Neural progenitor cell (in vitro differentiated cells): ENCODE data around the gene LIN9.

Experiments
- EZH2 ChIP-seq: fragments of 200-600 bp; sonication (generic); IDR thresholded peaks from 2 replicates; pipeline ENCODE4 v1.6.1; 2017; ENCODE audit warnings: antibody characterized with exemption, mild to moderate bottlenecking, moderate library complexity
- EZH2phosphoT487 ChIP-seq: fragments of 200-600 bp; sonication (generic); IDR thresholded peaks from 2 replicates; pipeline ENCODE4 v1.6.1; 2017; ENCODE audit warnings: antibody characterized with exemption
- TF ChIP-seq, protein P1 (sequence below): fragments of 200-600 bp; sonication (generic); IDR thresholded peaks from 2 replicates; pipeline ENCODE4 v1.5.1; 2017; ENCODE audit warnings: antibody characterized with exemption, mild to moderate bottlenecking

DNA sequence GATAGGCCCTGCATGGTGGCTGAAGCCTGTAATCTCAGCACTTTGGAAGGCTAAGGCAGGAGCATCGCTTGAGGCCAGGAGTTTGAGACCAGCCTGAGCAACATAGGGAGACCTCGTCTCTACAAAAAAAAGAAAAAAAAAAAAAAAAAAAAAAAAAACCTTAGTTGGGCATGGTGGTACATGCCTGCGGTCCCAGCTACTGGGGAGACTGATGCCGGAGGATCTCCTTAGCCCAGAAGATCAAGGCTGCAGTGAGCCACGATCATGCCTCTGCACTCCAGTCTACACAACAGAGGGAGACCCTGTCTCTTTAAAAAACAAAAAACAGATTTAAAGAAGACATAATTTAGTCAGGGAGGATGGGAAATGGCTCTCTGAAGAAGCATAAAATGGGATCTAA, 3.8 kb downstream of the LIN9 start:
- TF ChIP-seq, protein P1, sequence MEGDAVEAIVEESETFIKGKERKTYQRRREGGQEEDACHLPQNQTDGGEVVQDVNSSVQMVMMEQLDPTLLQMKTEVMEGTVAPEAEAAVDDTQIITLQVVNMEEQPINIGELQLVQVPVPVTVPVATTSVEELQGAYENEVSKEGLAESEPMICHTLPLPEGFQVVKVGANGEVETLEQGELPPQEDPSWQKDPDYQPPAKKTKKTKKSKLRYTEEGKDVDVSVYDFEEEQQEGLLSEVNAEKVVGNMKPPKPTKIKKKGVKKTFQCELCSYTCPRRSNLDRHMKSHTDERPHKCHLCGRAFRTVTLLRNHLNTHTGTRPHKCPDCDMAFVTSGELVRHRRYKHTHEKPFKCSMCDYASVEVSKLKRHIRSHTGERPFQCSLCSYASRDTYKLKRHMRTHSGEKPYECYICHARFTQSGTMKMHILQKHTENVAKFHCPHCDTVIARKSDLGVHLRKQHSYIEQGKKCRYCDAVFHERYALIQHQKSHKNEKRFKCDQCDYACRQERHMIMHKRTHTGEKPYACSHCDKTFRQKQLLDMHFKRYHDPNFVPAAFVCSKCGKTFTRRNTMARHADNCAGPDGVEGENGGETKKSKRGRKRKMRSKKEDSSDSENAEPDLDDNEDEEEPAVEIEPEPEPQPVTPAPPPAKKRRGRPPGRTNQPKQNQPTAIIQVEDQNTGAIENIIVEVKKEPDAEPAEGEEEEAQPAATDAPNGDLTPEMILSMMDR = no peak
- no peak for TF ChIP-seq EZH2
- TF ChIP-seq EZH2phosphoT487 = no peak
